ENCODE measurements around the gene DOCK11.

- TF ChIP-seq SMC3 (IDR thresholded peaks at IDR 0.05; ENCODE audit: borderline replicate concordance, low read length) (no peak), NR2C2 (IDR thresholded peaks at IDR 0.05; ENCODE audit: borderline replicate concordance, control insufficient read depth, insufficient read length, low read depth) (no peak), POLR2A (IDR thresholded peaks at IDR 0.05; ENCODE audit: low read depth, low read length) (no peak), BMI1 (IDR thresholded peaks at IDR 0.05; ENCODE audit: borderline replicate concordance) (no peak), CTCF (IDR thresholded peaks at IDR 0.05 in 2 of 3, conservative IDR thresholded peaks at IDR 0.05 in 1 of 3; ENCODE audit: control insufficient read depth in 2 of 3, extremely low read depth in 1 of 3, insufficient read depth in 1 of 3, low read depth in 3 of 3, low read length in 3 of 3) (no peak), EP300 (IDR thresholded peaks at IDR 0.05; ENCODE audit: borderline replicate concordance in 1 of 2, control insufficient read depth in 1 of 2, low read depth in 2 of 2, low read length in 2 of 2) (no peak), CEBPB (IDR thresholded peaks at IDR 0.05; ENCODE audit: borderline replicate concordance in 1 of 2, low read depth in 2 of 2, low read length in 2 of 2) (no peak), ATF2 (IDR thresholded peaks at IDR 0.05; ENCODE audit: low read length) (no peak), USF2 (IDR thresholded peaks at IDR 0.05; ENCODE audit: borderline replicate concordance, low read depth, low read length) (no peak), ZNF274 (IDR thresholded peaks at IDR 0.05; ENCODE audit: insufficient read depth, insufficient read length) (no peak), EED (IDR thresholded peaks at IDR 0.05; ENCODE audit: low read depth) (no peak), MLLT1 (IDR thresholded peaks at IDR 0.05) (no peak), SPI1 (IDR thresholded peaks at IDR 0.05; ENCODE audit: borderline replicate concordance, insufficient read depth, low read depth, low read length) (no peak)
Measured at GRCh38 chrX:118675966-118676349, 180.3 kb downstream of the DOCK11 start.
